GM12874 (cell line): ENCODE data around the gene ZNF521.

Source experiments
- TF ChIP-seq, protein P1 (sequence below): IDR thresholded peaks from 2 replicates; pipeline ENCODE4 v1.5.1; 2011; ENCODE audit warnings: low read depth, mild to moderate bottlenecking, control low read depth, low read length, moderate library complexity; ENCODE audit not compliant: insufficient read depth

Gene ZNF521

DNA sequence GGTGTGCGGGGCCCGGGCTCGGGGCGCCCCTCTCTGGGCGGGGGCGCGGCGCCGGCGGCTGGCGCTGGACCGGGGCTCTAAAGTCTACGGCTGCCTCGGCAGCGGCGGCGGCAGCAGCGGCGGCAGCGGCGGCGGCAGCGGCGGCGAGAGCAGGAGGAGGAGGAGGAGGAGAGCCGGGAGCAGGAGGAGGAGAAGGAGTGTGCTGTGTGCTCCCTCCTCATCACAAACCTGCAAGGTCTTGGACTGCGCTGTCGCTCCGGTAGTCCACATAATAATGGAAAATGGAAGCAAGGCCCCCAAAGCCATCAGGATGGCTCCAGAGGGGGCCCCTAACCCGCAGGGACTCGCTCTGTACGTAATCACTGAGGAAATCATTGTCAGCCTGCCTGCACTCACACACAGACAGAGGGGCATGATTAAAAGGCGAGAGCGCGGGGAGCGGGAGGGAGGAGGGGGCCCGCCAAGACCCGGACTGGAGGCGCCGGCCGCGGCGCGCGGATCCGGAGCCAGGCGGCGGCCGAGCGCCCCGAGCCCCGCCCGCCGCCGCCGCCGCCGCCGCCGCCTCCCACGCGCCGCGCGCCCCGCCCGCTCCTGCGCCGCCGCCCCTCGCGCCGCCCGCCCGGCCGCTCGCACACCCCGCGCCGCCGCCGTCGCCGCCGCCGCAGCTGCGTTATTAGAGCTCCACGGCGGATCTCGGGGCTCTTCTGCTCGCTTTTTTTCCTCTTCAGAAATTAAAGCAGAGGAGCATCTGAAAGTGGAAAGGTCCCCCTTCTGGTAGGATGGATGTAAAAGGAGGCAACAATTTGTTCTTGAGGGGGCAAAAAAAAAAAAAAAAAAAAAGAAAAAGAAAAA lies at the start of gene ZNF521:
Gene ZNF521 (minus strand): TSS at position 390 of the 852 bp plus-strand sequence. CDS start 1,220 bp downstream, outside the sequence.
- TF ChIP-seq, protein P1, sequence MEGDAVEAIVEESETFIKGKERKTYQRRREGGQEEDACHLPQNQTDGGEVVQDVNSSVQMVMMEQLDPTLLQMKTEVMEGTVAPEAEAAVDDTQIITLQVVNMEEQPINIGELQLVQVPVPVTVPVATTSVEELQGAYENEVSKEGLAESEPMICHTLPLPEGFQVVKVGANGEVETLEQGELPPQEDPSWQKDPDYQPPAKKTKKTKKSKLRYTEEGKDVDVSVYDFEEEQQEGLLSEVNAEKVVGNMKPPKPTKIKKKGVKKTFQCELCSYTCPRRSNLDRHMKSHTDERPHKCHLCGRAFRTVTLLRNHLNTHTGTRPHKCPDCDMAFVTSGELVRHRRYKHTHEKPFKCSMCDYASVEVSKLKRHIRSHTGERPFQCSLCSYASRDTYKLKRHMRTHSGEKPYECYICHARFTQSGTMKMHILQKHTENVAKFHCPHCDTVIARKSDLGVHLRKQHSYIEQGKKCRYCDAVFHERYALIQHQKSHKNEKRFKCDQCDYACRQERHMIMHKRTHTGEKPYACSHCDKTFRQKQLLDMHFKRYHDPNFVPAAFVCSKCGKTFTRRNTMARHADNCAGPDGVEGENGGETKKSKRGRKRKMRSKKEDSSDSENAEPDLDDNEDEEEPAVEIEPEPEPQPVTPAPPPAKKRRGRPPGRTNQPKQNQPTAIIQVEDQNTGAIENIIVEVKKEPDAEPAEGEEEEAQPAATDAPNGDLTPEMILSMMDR = no peak

DNA sequence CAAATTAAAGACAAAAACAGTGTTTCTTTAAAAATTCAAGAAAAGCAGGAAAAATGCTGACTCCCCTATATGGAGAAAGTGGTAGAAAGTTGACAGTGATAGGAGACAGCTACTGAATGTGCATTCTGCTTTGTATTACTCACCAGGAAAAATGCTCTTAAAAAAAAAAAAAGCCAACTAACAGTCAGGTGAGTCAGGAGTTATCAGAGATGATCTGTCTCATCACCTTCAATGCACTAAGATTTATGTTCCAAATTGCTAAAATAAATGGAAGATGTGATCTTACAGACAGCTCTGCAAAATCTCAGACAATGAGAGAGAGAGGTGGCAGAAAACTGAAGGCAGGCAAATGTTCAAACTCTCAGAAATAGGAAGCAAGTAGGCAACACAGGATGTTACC lies 47.6 kb upstream of the ZNF521 start:
- TF ChIP-seq, protein P1 = no peak

DNA sequence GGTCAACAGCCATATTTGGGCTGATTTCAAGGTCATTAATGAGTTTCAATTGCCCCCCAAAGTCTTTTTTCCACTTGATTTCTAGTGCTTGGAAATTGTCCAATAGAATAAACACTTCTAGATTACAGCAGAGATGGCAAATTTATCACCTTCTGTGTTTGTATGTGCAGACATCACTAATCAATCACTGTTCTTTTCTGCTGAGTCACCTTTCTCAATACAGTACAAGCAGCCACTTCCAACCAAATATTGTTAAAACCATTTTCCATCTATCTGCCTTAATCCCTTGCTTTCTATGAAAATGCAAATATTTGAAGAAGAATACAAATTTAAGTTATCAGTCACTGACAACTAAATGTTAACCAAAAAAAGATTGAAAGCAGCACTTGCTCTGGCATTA lies 40.2 kb upstream of the ZNF521 start:
- TF ChIP-seq, protein P1 = no peak

DNA sequence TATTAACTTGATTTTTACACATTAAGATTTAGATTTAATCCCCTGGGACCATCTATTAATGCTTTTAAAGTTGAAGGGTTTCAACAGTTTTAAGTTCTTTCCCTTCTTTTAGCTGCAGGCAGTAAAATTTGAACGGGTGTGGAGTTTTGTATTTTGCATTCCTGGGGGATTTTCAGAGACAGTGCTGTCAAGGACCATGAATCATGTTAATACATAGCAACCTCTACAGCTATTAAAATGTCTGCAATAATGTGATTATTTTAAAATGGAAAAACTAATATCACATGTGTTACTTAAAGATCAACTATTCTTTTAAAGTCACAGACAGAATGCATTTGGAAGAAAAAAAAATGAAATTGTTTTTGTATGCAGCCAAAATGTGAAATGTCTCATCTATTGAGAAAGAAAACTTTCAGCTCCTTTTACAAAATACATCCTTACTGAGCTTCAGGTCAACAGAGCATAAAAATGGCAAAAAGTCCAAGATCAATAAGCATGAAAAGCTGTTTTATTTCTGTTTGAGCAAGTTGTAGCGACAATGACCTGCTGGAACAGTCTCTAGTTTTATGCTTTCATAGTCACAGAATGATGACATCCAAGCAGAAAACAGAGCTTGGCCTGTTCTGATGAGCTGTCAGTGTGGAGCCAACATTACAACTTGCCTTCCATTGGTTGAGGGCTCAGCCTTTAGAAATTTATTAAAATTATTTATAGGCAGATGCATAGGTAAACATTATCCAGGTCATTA lies 21.6 kb upstream of the ZNF521 start:
- TF ChIP-seq, protein P1 = no peak

DNA sequence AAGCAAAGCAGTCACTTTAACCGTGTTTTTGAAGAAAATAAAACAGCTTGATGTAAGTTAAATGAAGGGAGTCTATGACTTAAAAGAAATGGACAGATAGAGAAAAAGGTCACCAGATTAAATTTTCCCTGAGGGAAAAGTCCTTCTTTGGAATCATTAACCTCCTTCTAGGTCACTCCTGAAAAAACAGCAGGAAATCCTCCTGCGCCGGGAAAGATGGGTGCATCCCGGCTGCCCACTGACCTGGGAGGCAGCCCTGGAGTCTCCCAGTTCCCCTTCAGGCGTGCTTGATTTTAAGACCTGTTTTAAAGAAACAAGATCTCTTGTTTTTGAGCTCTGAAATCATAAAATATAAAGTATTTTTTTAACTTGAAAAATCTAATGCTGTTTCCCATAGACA lies 18.4 kb upstream of the ZNF521 start:
- TF ChIP-seq, protein P1 = no peak

DNA sequence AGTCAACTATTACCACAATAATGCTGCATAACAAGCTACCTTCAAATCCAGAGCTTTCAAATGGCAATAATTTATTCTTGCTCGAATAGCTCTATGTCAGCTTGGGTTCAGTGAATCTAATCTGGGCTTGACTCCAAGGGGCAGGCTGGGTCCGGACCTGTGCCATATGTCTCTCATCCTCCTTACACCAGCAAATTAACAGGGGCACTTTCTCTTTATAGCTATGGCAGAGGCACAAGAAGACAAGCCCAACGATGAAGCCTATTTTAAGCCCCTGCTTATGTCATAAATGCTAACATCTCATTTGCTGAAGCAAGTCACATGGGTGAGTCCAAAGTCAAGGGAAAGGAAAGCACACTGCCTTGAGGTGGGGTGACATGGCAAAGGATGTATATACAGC lies 13.3 kb upstream of the ZNF521 start:
- TF ChIP-seq, protein P1 = no peak

DNA sequence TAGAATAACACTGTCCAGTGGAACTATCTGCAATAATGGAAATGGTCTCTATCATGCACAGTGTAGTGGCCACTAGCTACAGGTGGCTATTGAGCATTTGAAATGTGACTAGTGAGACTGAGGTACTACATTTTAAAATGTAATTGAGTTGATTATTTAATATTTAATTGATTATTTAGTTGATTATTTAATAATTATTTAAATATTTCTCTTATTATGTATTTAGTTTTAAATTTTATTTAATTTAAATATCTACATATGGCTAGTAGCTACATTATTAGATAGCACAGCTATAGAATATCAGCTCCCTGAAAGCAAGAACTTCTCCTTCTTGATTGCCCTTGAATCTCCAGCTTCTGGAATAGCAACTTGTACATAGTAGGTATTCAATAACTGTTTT lies 12.8 kb upstream of the ZNF521 start:
- TF ChIP-seq, protein P1 = no peak
